NCI-H82 treated with DMSO at 0.1 percent for 48 hours (cell line): Measurements from ENCODE around the gene FAM149A.

ENCODE experiments used
- DNase-seq: peaks from one replicate; lab custom pipeline; 2025; ENCODE audit not compliant: unreplicated experiment; lab: John Stamatoyannopoulos, UW

FAM149A gene

GRCh38 chr4:186104114-186104889 lies at the start of gene FAM149A:
Gene FAM149A, plus strand, starts transcription at chr4:186104704.
- DNase-seq = no peak

GRCh38 chr4:186058253-186058979 lies 46.1 kb upstream of the FAM149A start:
- no peak for DNase-seq

GRCh38 chr4:186058980-186059316 lies 45.6 kb upstream of the FAM149A start:
- no peak for DNase-seq

- no peak for DNase-seq
These were observed 42.6 kb upstream of the FAM149A start for GRCh38 chr4:186061921-186062320.

- DNase-seq = no peak
These were observed 36.6 kb upstream of the FAM149A start for GRCh38 chr4:186067757-186068385.

GRCh38 chr4:186068581-186069348 lies 35.7 kb upstream of the FAM149A start, which contains the start of gene TLR3:
Gene TLR3, plus strand, starts transcription at chr4:186069156. Its CDS starts 7,464 bp downstream, at chr4:186076620.
- no peak for DNase-seq

GRCh38 chr4:186069729-186070128 lies 34.8 kb upstream of the FAM149A start:
- DNase-seq = no peak

- DNase-seq = no peak
These were observed 32.0 kb upstream of the FAM149A start for GRCh38 chr4:186072516-186072915.

GRCh38 chr4:186074189-186074588 lies 30.3 kb upstream of the FAM149A start:
- no peak for DNase-seq

GRCh38 chr4:186078981-186079638 lies 25.4 kb upstream of the FAM149A start:
- DNase-seq = no peak

- no peak for DNase-seq
These were observed 24.8 kb upstream of the FAM149A start for GRCh38 chr4:186079694-186080093.

- no peak for DNase-seq
These were observed 23.2 kb upstream of the FAM149A start for GRCh38 chr4:186081202-186081807.

GRCh38 chr4:186082221-186082620 lies 22.3 kb upstream of the FAM149A start:
- no peak for DNase-seq

GRCh38 chr4:186088523-186088922 lies 16.0 kb upstream of the FAM149A start:
- DNase-seq = no peak

GRCh38 chr4:186092296-186092695 lies 12.2 kb upstream of the FAM149A start:
- no peak for DNase-seq

- no peak for DNase-seq
These were observed 9.1 kb upstream of the FAM149A start for GRCh38 chr4:186095406-186095805.

- no peak for DNase-seq
These were observed 7.8 kb upstream of the FAM149A start for GRCh38 chr4:186096681-186097165.

- no peak for DNase-seq
These were observed 7.1 kb upstream of the FAM149A start for GRCh38 chr4:186097386-186097785.

GRCh38 chr4:186102931-186103330 lies 1.6 kb upstream of the FAM149A start:
- no peak for DNase-seq
